B cell (primary cell): Measurements from ENCODE around the gene ITFG1. TPM values are rescaled to one million over a fixed set of nuclear protein-coding genes. Genes with fewer than 3 reads are reported as not detected.

Experiments used
- ATAC-seq: fragments of 200-7000 bp; cut with Tn5 transposase; one replicate; pipeline ENCODE4 v1.10.0; 2021; ENCODE audit warnings: low read depth, mild to moderate bottlenecking, moderate number of reproducible peaks, moderate library complexity
- CTCF ChIA-PET: fragments of 350-600 bp; sonication (Branson Sonifier 250); formaldehyde crosslinking; loops from one replicate; lab custom pipeline; 2021; ENCODE audit warnings: antibody characterized with exemption, inconsistent platforms; lab: Charles Lee
- POLR2A ChIA-PET: fragments of 350-600 bp; sonication (Branson Sonifier 250); formaldehyde crosslinking; loops from one replicate; lab custom pipeline; 2021; ENCODE audit warnings: antibody characterized with exemption; lab: Charles Lee
- DNase-seq: peaks from one replicate; pipeline ENCODE4 v3.0.0; 2013
- H2AFZ ChIP-seq: 2 replicates; pipeline ENCODE4 v1.6.1; 2012; ENCODE audit warnings: mild to moderate bottlenecking, low read depth, low read length; ENCODE audit not compliant: insufficient read depth, poor library complexity, severe bottlenecking
- H3K27ac ChIP-seq, 2 donors: 1 replicate in 1 of 2; 2 replicates in 1 of 2; pipeline ENCODE4 v1.5.1; 2012 to 2013; ENCODE audit warnings: low read length in 2 of 2, mild to moderate bottlenecking in 2 of 2, moderate library complexity in 1 of 2
- H3K27me3 ChIP-seq, 4 experiments: fragments of 200-600 bp in 1 of 4; sonication (generic) in 1 of 4; replicated peaks in 1 of 4; 1 replicate in 2 of 4; 2 replicates in 2 of 4; pipeline versions ENCODE4 v1.6.1 to v1.7.0; 2013 to 2016; ENCODE audit warnings: low read length in 3 of 4, mild to moderate bottlenecking in 2 of 4, mixed read lengths in 1 of 4, moderate library complexity in 1 of 4; ENCODE audit not compliant: insufficient read depth in 4 of 4, control insufficient read depth in 3 of 4; ENCODE audit errors: control extremely low read depth in 1 of 4
- H3K36me3 ChIP-seq, 2 experiments: replicated peaks in 1 of 2; 1 replicate in 1 of 2; 2 replicates in 1 of 2; pipeline versions ENCODE4 v1.6.1 to v1.7.1; 2013; ENCODE audit warnings: low read length in 1 of 2; ENCODE audit not compliant: insufficient read depth in 2 of 2, control insufficient read depth in 1 of 2; ENCODE audit errors: control extremely low read depth in 1 of 2, extremely low read depth in 1 of 2
- H3K4me1 ChIP-seq, 2 donors: fragments of 200-600 bp in 1 of 2; sonication (generic) in 1 of 2; 1 replicate in 1 of 2; 2 replicates in 1 of 2; pipeline versions ENCODE4 v1.5.1 to v1.6.1; 2013 to 2017; ENCODE audit warnings: low read length in 2 of 2; ENCODE audit not compliant: control insufficient read depth in 2 of 2, insufficient read depth in 2 of 2
- H3K4me2 ChIP-seq: replicated peaks from 2 replicates; pipeline ENCODE3; 2012; ENCODE audit warnings: mild to moderate bottlenecking, low read depth, low read length; ENCODE audit not compliant: poor library complexity, severe bottlenecking
- H3K4me3 ChIP-seq, 5 experiments: fragments of 200-600 bp in 1 of 5; sonication (generic) in 1 of 5; 1 replicate in 3 of 5; 2 replicates in 2 of 5; pipeline versions ENCODE4 v1.5.1 to v1.7.0; 2011 to 2016; ENCODE audit warnings: low read length in 4 of 5, mild to moderate bottlenecking in 4 of 5, low read depth in 2 of 5, control low read depth in 1 of 5, moderate library complexity in 1 of 5; ENCODE audit not compliant: insufficient read depth in 1 of 5; ENCODE audit errors: control extremely low read depth in 1 of 5, extremely low read depth in 1 of 5
- H3K79me2 ChIP-seq: fragments of 200-600 bp; sonication (generic); one replicate; pipeline ENCODE4 v1.6.0; 2016; ENCODE audit warnings: low read length; ENCODE audit not compliant: control insufficient read depth, insufficient read depth
- H3K9ac ChIP-seq: fragments of 200-600 bp; sonication (generic); 2 replicates; pipeline ENCODE4 v1.6.1; 2017; ENCODE audit warnings: mild to moderate bottlenecking, low read length, moderate library complexity
- H3K9me3 ChIP-seq, 3 donors: one replicate each; pipeline versions ENCODE4 v1.6.1 to v1.7.1; 2013; ENCODE audit warnings: low read length in 2 of 3; ENCODE audit not compliant: control insufficient read depth in 2 of 3, insufficient read depth in 1 of 3; ENCODE audit errors: control extremely low read depth in 1 of 3
- H4K20me1 ChIP-seq: 2 replicates; pipeline ENCODE4 v1.6.0; 2012; ENCODE audit warnings: mild to moderate bottlenecking, low read length; ENCODE audit not compliant: insufficient read depth, control insufficient read depth, poor library complexity, severe bottlenecking
- H3K27ac Mint-ChIP-seq: one replicate; pipeline ENCODE4 v1.8.0; 2021; ENCODE audit warnings: mixed read lengths
- H3K27me3 Mint-ChIP-seq: one replicate; pipeline ENCODE4 v1.8.0; 2021; ENCODE audit warnings: mixed read lengths
- H3K4me1 Mint-ChIP-seq: one replicate; pipeline ENCODE4 v1.8.0; 2021; ENCODE audit warnings: mixed read lengths
- H3K4me3 Mint-ChIP-seq: one replicate; pipeline ENCODE4 v1.8.0; 2021; ENCODE audit warnings: mixed read lengths
- H3K9me3 Mint-ChIP-seq: one replicate; pipeline ENCODE4 v1.8.0; 2022; ENCODE audit warnings: mixed read lengths; ENCODE audit not compliant: insufficient read depth
- CTCF ChIP-seq: fragments of 200-600 bp; IDR thresholded peaks from one replicate; pipeline ENCODE4 v1.8.0; 2022; ENCODE audit warnings: antibody characterized with exemption, mild to moderate bottlenecking
- EZH2 ChIP-seq: IDR thresholded peaks from 2 replicates; pipeline ENCODE4 v1.6.1; 2012; ENCODE audit warnings: borderline replicate concordance, low read depth, mild to moderate bottlenecking, moderate library complexity, low read length; ENCODE audit not compliant: insufficient read depth, poor library complexity, severe bottlenecking
- WGBS: methylation state at CpG from one replicate; pipeline ENCODE4 v1.1.5; 2013; ENCODE audit warnings: missing lambda C conversion rate; ENCODE audit not compliant: insufficient coverage; 5-methylcytosine and 5-hydroxymethylcytosine counted together
- intact Hi-C: fragments of 100-400 bp; cut with micrococcal nuclease; formaldehyde crosslinking; loops from one replicate; pipeline ENCODE4 v1.10.0; 2022
- polyA plus RNA-seq: library from polyadenylated mRNA; depleted of rRNA; stranded (reverse); fragments of >200 nt; gene quantifications from 2 replicates; pipeline ENCODE4 v1.2.3, GENCODE V29; 2012
- total RNA-seq, 2 donors: library from RNA; stranded (reverse); fragments of 120-200 nt in 1 of 2; gene quantifications; 1 replicate in 1 of 2; 2 replicates in 1 of 2; pipeline versions ENCODE4 v1.2.3 to v1.2.4, GENCODE V29; 2013 to 2022

ITFG1 gene
- total and polyA plus RNA-seq, 2 donors (not counting 1 experiment from before 2014, with no cell fraction given): 9.7 to 40.4 TPM

- no peaks in the 10 kb centered on the region for H4K20me1 ChIP-seq
- H3K9me3 ChIP-seq: no peaks in the 10 kb centered on the region
- CTCF ChIA-PET: no interaction called here
- POLR2A ChIA-PET: no interaction called here
- no peak for ATAC-seq
- H3K4me1 ChIP-seq: peaks cover 0 to 8% of the 10 kb centered on the region in 2 donors
- H3K4me2 ChIP-seq: no peak overlapping the region
- H3K27me3 ChIP-seq: no peaks in the 10 kb centered on the region
- H3K27ac ChIP-seq: no peak overlapping the region
- peaks cover 0 to 1% of the 10 kb centered on the region in 2 experiments for H3K36me3 ChIP-seq
- Mint-ChIP-seq H3K9me3 (no peaks in the 10 kb centered on the region), H3K4me3 (no peak overlapping the region), H3K27me3 (no peaks in the 10 kb centered on the region), H3K27ac (no peak overlapping the region), H3K4me1 (peaks cover 8% of the 10 kb centered on the region)
- TF ChIP-seq EZH2: no peak
- no peak for TF ChIP-seq CTCF
- intact Hi-C loops: no loop called here
- WGBS: no CpG with 5 or more reads among the region's 2 CpGs
- no peak for DNase-seq
- H2AFZ ChIP-seq: no peak overlapping the region
- no peak overlapping the region for H3K4me3 ChIP-seq
- H3K9ac ChIP-seq: no peak overlapping the region
- no peaks in the 10 kb centered on the region for H3K79me2 ChIP-seq
These were observed 144.3 kb downstream of the ITFG1 start for GRCh38 chr16:47316442-47317015.

GRCh38 chr16:47311738-47312505 is 148.9 kb downstream of the ITFG1 start:
- Mint-ChIP-seq H3K27me3 (no peaks in the 10 kb centered on the region), H3K4me3 (no peak overlapping the region), H3K27ac (no peak overlapping the region), H3K4me1 (peaks cover 13% of the 10 kb centered on the region), H3K9me3 (no peaks in the 10 kb centered on the region)
- CTCF ChIA-PET: no interaction called here
- TF ChIP-seq CTCF: no peak
- no peak for TF ChIP-seq EZH2
- Histone ChIP-seq H3K79me2 (no peaks in the 10 kb centered on the region), H4K20me1 (no peaks in the 10 kb centered on the region), H3K36me3 (peaks cover 4 to 10% of the 10 kb centered on the region in 2 experiments), H3K27me3 (no peaks in the 10 kb centered on the region), H3K4me2 (peak overlapping the region; percentile 36), H3K9me3 (no peaks in the 10 kb centered on the region), H3K4me1 (peaks cover 4 to 16% of the 10 kb centered on the region in 2 donors), H3K9ac (no peak overlapping the region), H3K4me3 (peak overlapping the region in 1 of 5 experiments; percentile 9), H3K27ac (peak overlapping the region in 1 of 2 donors; percentile 73), H2AFZ (no peak overlapping the region)
- ATAC-seq (no peak), DNase-seq (no peak)
- 89% methylated on average over 5 of the region's 8 CpGs for WGBS
- intact Hi-C loops: no loop called here
- POLR2A ChIA-PET: no interaction called here
